GM18868 (cell line): Measurements from ENCODE around the gene CRYM.
A peak's percentile ranks its signal among the peaks of the same experiment; 100 is the strongest.
"Not testable (repeated sequence)": the region's sequence is repeated elsewhere in the genome, so short reads cannot be mapped to it uniquely, and the experiment has no call there.

Source experiments
- ATAC-seq: cut with Tn5 transposase; IDR thresholded peaks from one replicate; pipeline ENCODE4 v1.9.1; 2021; ENCODE audit warnings: mild to moderate bottlenecking, moderate library complexity; ENCODE audit not compliant: unreplicated experiment

CRYM gene

GRCh38 chr16:21277927-21278706 lies at the start of gene CRYM:
TSS of gene CRYM (minus strand) at chr16:21278290. CDS start at chr16:21278251, 39 bp downstream.
- no peak for ATAC-seq

GRCh38 chr16:21327046-21327445 lies 49.0 kb upstream of the CRYM start:
- no peak for ATAC-seq

GRCh38 chr16:21326459-21326858 lies 48.4 kb upstream of the CRYM start:
- no peak for ATAC-seq

GRCh38 chr16:21324267-21324666 lies 46.2 kb upstream of the CRYM start:
- no peak for ATAC-seq

- not testable (repeated sequence) for ATAC-seq
Measured at GRCh38 chr16:21322251-21322650, 44.2 kb upstream of the CRYM start.

- ATAC-seq = no peak
Measured at GRCh38 chr16:21321736-21322135, 43.6 kb upstream of the CRYM start.

- ATAC-seq = no peak
Measured at GRCh38 chr16:21314339-21314738, 36.2 kb upstream of the CRYM start.

GRCh38 chr16:21312863-21313372 lies 34.8 kb upstream of the CRYM start:
- not testable (repeated sequence) for ATAC-seq

- ATAC-seq = not testable (repeated sequence)
Measured at GRCh38 chr16:21312046-21312445, 34.0 kb upstream of the CRYM start.

- not testable (repeated sequence) for ATAC-seq
Measured at GRCh38 chr16:21306712-21307111, 28.6 kb upstream of the CRYM start.

GRCh38 chr16:21302898-21303528 lies 24.9 kb upstream of the CRYM start:
- ATAC-seq = no peak

GRCh38 chr16:21302454-21302853 lies 24.4 kb upstream of the CRYM start:
- no peak for ATAC-seq

GRCh38 chr16:21301895-21302291 lies 23.8 kb upstream of the CRYM start:
- ATAC-seq = no peak

GRCh38 chr16:21301168-21301894 lies 23.2 kb upstream of the CRYM start:
- peak; percentile 59 for ATAC-seq

GRCh38 chr16:21300309-21301167 lies 22.4 kb upstream of the CRYM start:
- ATAC-seq = peak; percentile 51

GRCh38 chr16:21289789-21290188 lies 11.7 kb upstream of the CRYM start:
- not testable (repeated sequence) for ATAC-seq

GRCh38 chr16:21285314-21285713 lies 7.2 kb upstream of the CRYM start:
- no peak for ATAC-seq

- no peak for ATAC-seq
Measured at GRCh38 chr16:21284414-21284813, 6.3 kb upstream of the CRYM start.

GRCh38 chr16:21283521-21284289 lies 5.6 kb upstream of the CRYM start:
- ATAC-seq = no peak
